Measurements from ENCODE around the gene FBXO24.

FBXO24 gene

DNA sequence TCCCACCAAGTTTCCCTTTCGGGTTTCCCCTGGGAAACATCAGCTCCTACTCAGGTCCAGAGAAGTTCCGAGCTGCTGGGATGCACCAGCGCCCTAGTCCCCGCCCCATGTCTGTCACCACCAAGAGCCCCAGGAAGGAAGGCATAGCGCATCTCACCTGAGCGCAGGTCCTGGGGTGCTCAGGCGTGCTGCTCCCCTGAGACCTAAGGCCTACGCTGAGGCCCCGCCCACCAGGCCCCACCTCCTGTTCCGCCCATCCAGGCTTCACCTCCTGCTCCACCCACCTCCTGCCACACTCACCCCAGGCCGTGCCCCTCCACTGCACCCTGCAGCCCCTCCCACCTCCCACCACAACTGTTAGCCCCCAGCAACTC, 56.4 kb downstream of the FBXO24 start:
- H3K4me3 ChIP-seq (ENCODE audit: control insufficient read depth, low read depth, low read length) = no peak overlapping the region
- TF ChIP-seq, protein P1, sequence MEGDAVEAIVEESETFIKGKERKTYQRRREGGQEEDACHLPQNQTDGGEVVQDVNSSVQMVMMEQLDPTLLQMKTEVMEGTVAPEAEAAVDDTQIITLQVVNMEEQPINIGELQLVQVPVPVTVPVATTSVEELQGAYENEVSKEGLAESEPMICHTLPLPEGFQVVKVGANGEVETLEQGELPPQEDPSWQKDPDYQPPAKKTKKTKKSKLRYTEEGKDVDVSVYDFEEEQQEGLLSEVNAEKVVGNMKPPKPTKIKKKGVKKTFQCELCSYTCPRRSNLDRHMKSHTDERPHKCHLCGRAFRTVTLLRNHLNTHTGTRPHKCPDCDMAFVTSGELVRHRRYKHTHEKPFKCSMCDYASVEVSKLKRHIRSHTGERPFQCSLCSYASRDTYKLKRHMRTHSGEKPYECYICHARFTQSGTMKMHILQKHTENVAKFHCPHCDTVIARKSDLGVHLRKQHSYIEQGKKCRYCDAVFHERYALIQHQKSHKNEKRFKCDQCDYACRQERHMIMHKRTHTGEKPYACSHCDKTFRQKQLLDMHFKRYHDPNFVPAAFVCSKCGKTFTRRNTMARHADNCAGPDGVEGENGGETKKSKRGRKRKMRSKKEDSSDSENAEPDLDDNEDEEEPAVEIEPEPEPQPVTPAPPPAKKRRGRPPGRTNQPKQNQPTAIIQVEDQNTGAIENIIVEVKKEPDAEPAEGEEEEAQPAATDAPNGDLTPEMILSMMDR (IDR thresholded peaks at IDR 0.05; ENCODE audit: control insufficient read depth, insufficient read depth, low read depth, low read length, missing control alignments) = no peak
- no peak for DNase-seq (ENCODE audit: low read depth)

DNA sequence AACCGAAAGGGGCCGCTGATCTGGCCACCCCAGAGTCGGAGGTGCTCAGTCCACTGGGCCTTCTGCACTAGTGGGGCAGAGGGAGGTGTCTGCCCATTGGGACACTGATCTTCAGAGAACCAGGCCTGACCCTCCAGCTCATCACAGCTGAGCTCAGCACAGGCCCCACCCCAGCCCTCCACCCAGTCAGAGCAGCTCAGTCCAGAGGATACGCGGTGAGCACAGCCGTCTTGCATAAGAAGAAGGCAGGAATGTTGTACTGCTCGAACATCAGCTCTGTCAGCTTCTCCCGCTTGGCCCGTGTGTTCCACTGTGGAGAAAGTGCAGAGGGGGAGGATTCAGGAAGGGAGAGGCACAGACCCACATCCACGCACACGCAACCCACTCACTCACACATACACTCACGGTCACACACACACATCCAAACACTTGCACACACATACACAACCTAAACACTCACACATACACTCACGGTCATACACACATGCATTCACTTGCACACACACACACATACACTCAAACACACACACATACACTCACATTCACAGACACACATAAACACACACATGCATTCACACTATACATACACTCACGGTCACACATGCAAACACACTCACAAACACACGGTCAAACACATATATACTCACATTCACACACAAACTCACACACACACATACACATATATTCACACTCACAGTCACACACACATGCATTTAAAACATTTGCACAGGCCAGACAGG, 63.9 kb downstream of the FBXO24 start:
- TF ChIP-seq, protein P1 (IDR thresholded peaks at IDR 0.05; ENCODE audit: control insufficient read depth, insufficient read depth, low read depth, low read length, missing control alignments) = no peak
- DNase-seq (ENCODE audit: low read depth) = no peak
- no peak overlapping the region for H3K4me3 ChIP-seq (ENCODE audit: control insufficient read depth, low read depth, low read length)

Measured in AG09309 (cell line).